HG02763 (cell line): ENCODE results near the gene MAP3K7CL.
"Not testable (repeated sequence)": the region's sequence is repeated elsewhere in the genome, so short reads cannot be mapped to it uniquely, and the experiment has no call there.

ENCODE experiments used
- ATAC-seq: cut with Tn5 transposase; IDR thresholded peaks from one replicate; pipeline ENCODE4 v1.9.1; 2021; ENCODE audit warnings: mild to moderate bottlenecking, moderate library complexity; ENCODE audit not compliant: unreplicated experiment

The MAP3K7CL gene

DNA sequence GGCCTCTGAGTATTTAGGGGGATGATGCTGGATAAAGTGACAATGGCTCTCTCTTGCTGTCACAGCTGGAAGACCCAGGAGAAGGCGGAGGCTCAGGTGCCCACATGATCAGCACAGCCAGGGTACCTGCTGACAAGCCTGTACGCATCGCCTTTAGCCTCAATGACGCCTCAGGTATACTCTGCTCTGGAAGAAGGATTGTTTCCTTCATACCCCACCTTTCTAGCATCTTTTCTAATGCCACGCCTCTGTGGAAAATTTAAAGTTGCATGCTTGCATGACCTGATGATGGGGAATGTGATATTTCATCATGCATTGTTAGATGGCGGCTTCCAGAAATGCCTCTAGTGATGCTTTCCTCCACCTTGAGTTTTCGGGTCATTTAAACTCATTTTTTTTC is 2.8 kb downstream of the MAP3K7CL start:
- no peak for ATAC-seq

DNA sequence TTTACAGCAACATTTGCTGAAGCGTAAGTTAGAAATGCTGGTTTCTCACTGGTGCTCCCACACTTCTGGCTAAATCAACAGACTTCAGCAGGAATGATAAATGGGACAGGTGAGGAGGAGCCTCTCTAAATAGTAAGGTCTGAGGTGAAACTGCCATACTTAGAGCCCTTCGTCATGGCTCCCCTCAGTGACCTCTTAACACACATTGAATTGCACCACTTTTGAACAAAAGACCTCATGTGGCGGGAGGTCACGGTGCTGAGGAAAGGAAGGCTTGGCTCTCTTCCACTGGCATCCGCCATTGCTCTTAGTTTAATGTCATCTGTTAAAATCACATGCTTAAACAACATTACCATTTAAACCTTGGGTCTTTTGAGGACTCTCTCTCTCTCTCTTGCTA is 3.4 kb downstream of the MAP3K7CL start:
- no peak for ATAC-seq

DNA sequence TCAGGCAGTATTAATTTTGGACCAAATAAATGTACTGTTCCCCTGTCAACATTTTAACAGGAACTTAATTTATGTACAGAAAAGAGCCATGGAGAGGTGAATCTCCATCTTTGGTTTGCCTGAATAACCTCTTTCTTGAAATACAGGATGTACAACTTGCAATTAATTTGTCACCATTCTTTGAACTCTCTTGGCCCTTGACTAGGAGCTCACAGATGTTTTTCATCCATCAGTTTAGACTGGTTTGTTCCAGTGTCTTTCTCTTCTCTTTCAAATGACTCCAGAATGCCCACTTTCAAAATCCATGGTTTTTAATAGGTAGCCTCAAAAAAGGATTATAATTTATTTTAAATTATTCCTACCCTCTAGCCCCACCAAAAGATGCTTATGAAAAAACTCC is 5.0 kb downstream of the MAP3K7CL start:
- ATAC-seq: no peak

DNA sequence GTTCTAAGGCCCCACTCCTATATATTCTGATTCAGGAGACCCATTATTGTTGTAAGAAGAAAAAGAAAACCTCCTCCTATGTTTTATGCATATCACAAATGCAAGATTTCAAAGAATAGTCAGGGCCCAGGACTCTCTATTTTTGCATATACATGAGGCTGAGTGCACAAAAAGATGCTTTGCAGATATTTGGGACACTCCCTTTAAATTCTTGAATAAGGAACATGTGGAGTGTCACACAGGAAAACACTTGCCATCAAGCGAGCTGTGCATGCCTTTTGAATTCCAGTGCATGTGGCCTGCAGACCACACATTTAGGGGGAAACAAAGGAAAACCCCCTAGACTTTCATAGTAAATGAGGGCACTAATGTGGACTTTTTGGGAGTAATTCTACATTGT is 5.6 kb downstream of the MAP3K7CL start:
- no peak for ATAC-seq

DNA sequence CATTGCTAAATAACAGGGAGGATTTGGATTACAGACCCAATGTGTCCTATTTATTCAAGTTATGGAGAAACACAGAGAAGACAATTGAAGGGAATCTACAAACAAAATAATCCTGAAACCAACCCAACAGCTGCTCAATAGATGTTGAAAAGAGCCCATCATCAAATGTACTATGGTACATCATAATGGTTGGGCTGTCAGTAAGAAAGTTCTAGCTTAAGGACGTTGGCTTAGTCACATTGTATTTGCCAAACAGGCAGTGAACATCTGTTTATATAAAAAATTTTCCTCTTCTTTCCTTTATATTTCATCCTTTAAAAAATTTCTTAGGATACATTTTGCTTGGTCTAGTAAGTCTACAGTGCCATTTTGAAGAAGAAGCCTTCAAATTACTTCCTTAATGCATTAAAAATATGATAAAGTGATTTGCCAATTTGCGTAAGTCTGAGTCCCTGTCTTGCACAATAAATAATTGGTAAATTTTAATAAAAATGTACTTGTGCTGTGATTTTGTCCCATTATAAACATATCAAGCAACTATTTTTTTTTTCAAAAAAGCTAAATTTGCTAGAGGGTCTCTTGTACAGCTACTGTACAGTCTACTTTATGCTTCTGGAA is 14.4 kb downstream of the MAP3K7CL start:
- ATAC-seq: no peak

DNA sequence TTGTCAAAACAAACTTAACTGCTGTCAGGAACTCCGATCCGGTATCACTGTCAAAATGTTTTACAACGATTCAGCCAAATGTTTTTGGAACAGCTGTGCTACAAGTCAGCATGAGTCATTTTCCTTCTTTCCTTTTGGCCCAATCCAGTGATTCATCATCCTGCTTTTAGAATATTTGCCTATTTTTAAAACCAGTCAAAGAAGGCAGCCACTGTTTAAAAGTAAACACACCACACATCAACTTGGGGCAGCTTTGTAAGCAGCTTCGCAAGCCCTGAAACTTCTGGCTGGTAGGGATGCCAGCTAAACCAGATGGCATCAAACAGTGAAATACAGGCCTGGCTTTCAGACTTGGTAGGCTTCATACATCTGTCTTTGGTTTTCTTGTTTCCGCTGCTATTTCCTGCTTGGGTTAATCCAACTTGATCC is 14.9 kb downstream of the MAP3K7CL start:
- ATAC-seq: no peak

DNA sequence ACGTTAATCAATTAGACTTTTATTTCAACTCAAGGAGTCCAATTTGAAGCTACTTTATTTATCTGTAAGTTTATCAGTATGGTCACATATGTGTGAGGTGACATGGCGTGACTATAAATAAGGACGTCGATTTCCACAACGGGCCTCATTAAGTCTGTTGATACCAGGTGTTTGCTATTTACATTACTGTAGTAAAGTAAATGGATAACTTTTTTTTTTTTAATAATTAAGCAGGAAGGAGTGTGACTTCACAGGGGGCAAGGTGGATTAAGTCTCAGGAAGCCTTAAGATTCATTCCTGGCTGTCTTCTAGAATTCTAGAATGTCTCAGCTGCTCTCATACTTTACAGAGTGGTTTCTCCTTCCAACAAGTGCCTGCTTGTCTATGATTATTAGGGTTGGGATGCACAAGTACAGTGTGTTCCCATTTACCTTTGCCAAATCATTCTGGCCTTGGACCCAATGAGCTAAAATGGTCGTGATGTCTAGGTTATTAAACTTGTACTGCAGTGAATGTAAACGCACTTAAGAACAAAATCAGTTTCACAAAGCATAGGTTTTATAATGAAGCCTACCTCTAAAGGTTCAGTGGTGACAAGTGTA is 15.5 kb downstream of the MAP3K7CL start:
- ATAC-seq: no peak

DNA sequence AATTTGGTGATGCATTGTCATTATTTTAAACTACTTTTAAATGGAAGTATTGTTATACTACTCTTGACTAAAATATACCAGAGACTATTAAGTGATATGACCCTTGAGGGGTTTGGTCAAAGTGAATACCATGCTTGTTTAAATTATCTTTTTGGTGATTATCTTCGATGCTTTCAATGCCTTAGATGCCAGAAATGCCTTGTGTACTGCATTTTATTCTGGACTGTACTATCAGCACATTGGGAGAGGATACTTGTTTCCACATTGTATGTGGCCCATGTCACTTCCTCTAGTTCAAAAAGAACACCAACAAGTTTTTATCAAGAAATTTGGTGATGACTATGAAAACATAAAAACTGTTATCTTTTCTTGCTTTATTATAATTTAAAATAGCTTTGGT is 16.3 kb downstream of the MAP3K7CL start:
- no peak for ATAC-seq

DNA sequence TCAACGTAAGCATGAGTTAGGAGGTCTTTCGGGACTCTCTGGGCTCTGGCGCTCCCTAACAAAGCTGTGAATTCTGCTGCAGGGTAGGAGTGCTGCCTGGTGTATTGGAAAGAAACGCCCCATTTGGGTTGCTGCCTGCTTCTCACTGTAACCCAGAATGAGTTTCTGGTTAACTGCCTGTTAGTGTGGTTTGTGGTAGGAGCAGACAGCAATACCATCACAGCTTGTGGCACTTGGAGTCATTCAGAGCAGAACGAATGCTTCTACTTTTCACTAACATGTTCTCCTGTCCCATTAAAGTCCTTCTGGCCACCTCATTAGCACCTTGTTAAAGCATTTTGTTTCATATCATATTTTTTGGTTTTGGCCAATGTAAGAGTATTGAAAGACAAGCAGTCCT is 18.1 kb downstream of the MAP3K7CL start:
- no peak for ATAC-seq

DNA sequence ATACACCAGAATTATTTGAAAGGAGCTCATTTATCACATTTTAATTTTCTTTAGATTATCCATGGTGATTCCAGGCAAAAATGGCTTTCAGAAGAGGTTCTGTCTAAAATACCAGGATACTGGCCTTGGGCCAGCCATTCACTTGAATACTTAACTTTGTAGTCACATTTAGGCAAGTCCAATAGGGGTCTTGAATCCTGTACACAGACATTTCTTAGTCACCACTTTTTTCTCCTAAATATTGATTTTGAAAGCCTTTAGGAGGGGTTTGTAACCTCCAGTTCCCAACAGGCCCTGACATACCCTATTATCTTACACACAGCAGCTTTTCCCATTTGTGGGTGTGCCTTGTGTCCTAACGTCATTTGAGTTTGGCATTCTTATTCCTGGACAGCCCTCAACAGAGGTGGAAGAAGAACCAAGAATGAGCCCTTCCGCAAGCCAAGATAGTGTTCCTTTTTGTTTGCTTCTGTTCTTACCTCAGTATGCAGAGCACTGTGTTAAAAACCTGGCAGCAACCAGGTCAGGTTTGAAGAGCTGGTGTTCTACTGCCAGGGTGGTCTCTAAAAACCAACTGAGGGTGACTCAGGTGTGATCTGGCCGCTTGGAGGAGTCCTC is 19.5 kb downstream of the MAP3K7CL start:
- ATAC-seq: no peak

DNA sequence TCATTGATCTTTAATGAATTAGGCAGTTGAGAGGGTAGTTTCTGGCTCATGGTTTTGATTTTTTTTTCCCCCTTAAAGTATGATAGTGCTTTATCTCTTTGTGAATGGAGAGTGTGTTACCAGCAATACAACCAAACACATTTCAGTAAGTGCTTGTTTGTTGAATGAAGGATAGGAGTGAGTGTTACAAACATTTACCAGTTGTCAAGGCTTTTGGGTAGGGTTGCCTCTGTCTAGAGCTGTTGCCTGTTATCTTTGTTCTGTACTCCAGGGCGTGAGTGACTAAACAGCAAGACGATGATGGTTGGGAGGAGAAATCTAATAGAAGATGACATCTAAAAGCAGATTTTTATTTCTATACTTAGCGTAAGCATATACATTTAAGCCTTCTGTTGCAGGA is 21.5 kb downstream of the MAP3K7CL start:
- ATAC-seq: no peak

DNA sequence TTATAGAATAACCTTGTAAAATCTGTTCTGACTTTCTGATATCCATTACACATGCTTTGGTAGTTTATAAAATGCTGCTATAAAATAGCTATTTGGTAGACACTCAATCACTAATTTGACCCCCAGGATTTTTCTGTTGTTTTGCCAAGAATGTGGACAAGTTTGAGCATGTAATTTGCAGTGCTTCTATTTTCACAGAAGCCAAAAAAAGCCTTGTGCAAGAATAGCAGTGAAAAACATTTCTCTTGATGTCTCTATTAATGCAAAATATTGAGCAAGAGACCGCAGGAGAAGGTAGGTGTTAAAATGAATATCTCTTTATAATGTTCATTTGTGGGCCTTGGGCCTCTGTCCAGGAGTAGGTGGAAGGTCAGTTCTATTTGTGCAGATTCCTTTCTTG is 22.5 kb downstream of the MAP3K7CL start:
- ATAC-seq: no peak

DNA sequence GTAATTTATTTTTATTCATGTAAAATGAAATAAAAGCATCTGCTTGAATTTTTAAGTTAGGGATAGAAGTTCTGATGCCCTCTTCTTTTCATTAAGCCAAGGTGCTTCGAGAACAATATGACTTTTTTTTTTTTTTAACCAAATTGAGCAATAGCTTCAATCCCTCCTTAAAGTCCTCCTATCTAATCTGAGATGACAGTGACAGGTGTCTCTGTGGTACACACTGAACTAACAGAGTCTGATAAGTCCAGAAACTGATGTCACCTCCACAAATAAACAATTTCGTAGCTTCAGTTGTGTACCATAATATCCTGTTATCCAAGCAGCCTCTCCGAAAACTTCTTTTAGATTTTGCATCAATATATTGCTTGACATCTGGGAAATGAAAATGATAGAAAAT is 23.8 kb downstream of the MAP3K7CL start:
- no peak for ATAC-seq

DNA sequence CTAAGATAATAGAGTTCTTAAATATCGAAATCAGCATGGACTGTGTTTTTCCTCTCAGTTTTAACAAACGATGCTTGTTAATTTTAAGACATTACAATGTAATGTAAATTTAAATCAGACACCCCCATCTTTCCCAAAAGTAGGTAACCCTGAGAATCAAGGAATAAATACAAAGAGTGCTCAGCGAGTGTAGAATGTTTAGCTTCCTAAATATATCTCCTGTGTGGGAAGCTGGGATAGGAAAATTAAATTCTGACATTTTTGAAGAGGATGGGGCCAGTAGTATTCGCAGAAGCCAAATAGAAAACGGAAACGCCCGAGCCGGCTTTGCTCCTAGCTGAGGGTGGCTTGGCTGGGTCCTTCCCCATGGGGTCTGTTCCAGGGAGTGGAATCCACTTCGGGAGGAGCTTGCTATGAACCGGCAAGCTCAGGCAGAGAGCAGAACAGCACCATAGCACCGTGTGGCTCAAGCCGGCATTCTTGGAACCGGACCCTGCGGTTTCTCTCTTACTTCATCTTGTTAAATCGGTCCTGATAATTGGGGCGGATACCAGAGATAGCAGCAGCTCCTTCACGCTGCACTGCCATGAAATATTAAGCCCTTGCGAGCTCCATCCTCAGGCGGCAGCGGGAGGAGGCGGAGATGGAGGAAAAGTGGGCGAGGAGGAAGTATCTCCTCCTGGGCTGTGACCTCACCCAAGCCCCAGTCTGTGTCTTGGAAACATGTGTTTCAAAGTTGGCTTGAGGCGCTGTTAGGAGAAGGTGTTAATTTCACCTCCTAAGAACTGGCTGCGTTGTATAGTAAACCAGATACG is 24.9 kb downstream of the MAP3K7CL start:
- ATAC-seq: no peak

DNA sequence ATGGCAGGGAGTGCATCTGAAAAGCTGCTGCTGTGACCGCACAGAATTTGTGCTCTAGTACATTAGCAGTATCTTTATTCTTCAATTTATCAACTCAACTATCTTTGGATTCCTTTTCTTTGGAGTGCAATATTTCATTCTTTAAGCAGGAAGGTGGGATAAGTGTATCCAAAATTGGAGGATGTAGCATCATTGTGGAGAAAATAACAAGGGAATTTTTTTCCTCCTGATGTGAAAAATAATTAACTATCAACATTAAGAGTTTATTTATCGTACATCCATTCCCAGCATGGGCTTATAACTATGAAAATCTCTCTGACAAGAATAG is 25.5 kb downstream of the MAP3K7CL start:
- ATAC-seq: no peak

DNA sequence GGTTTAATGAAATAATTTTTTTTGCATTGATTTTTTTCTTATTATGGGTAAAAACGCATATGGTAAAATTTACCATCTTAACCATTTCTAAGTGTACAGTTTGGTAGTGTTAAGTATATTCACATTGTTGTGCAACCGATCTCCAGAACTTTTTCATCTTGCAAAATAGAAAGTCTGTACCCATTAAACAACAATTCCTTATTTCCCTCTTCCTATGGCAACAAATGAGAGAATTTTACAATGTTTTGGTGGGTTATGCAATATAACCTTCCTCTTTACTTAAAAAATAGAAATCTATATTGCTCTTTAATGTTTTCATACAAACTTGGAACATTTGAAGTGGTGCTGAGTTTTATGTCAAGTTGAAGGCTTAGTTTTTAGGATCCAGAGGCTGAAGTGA is 26.6 kb downstream of the MAP3K7CL start:
- no peak for ATAC-seq

DNA sequence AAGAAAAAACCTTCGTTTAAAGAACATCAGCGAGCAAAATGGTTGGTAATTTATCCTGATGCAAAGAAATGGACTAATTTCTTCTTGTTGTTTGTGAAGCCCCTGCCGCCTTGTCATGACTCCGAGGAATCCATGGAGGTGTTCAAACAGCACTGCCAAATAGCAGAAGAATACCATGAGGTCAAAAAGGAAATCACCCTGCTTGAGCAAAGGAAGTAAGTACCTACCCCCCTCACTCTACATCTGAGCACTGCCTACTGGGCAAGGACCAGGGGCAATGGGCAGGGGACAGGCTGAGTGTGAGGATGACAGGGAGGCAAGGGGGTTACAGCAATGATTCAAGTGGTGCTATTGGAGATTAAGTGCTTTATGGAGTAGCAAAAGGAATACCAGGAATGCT is 29.4 kb downstream of the MAP3K7CL start:
- ATAC-seq: no peak

DNA sequence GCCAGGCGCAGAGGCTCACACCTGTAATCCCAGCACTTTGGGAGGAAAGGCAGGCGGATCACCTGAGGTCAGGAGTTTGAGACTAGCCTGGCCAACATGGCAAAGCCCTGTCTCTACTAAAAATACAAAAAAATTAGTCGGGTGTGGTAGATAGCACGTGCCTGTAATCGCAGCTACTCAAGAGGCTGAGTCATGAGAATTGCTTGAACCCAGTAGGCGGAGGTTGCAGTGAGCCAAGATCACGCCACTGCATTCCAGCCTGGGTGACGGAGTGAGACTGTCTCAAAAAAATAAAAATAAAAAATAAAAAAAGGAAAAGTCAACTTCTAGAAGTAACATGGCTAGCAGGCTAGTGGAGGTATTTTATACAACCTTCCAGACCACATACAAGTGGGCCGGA is 32.4 kb downstream of the MAP3K7CL start:
- not testable (repeated sequence) for ATAC-seq

DNA sequence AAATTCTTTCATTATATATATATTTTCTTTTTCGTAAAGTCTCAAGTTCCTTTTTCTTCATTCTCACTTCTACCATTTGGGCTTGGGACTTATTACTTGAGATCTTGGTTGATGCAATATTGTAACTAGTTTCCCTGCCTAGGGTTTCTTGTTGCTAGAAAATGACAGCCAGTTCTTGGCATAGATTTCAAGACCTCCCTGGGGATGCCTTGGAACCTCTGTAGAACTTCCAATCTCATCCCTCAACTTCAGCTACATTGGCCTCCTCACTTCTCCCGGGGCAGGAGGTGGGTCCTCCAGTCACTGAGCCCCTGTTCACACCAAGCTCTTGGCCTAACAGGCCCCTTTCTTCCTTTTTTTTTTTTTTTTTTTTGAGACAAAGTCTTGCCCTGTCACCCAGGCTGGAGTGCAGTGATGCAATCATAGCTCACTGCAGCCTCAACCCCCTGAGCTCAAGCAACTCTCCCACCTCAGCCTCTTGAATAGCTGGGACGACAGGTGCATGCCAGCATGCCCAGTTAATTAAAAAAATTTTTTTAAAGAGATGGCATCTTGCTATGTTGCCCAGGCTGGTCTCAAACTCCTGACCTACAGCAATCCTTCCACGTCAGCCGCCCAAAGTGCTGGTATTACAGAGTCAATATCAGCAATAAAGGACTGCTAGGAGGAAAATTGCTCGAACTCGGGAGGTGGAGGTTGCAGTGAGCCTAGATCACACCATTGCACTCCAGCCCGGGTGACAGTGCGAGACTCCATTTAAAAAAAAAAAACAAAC is 33.1 kb downstream of the MAP3K7CL start:
- ATAC-seq: no peak

DNA sequence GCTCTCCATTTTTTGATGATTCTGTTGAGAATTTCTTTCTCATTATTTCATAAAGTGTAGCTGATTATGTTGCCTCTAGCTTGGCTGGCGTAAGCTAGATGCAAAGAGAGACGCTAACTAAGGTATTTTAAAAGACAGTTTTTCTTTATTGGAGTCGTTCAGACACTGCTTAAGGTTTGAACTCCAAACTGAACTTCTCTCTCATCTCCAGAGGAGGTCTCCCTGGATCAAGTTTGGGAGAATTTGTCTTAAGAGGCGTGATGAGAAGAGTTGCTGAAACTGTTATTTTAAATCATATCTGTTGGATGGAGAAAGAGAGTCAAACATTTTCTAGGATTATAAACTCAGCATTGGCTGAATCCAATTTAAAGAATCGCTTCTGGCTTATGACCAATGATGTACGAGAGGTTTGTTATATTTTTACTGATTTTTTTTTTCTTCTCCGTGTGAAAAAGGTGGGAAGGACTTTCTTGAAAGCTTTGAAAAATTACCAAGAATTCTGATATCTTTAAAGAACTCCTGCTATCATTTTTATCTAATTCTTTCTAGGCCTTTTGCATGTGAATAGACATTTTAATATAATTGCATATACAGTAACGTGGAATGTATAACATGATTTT is 34.0 kb downstream of the MAP3K7CL start:
- no peak for ATAC-seq

DNA sequence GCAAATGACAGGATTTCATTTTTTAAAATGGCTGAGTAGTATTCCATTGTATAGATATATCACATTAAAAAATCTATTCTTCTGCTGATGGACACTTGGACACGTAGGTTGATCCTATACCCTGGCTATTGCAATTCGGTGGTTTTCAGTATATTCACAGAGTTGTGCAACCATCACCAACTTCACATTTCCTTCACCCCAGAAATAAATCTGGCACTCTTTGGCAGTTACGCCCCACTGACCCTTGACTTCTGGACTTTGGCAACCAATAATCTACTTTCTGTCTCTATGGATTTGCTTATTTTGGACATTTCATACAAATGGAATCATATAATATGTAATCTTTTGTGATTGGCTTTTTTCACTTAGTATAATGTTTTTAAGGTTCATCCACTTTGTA is 35.9 kb downstream of the MAP3K7CL start:
- no peak for ATAC-seq
